ENCODE data around the gene SYNCRIP. TPM values are rescaled to one million over a fixed set of nuclear protein-coding genes. Genes with fewer than 3 reads are reported as not detected.

Gene SYNCRIP
- total RNA-seq, 5 donors from 2014 or later (not counting 1 experiment from before 2014, with no cell fraction given), result 73.5 to 85.1 (median 80.5) TPM

- Mint-ChIP-seq H3K27ac (no peak overlapping the region), H3K27me3 (no peaks in the 10 kb centered on the region), H3K4me1 (peaks cover 0 to 3% (median under 1%) of the 10 kb centered on the region in 3 donors), H3K4me3 (no peak overlapping the region), H3K9me3 (no peaks in the 10 kb centered on the region), H3K36me3 (no peaks in the 10 kb centered on the region)
- no peak overlapping the region for H3K27ac ChIP-seq (ENCODE audit: low read length)
- ATAC-seq (replicated peaks in 1 of 4) (no peak), DNase-seq (no peak)
- H3K27me3 ChIP-seq (replicated peaks in 1 of 2; ENCODE audit: control insufficient read depth in 2 of 2, extremely low read depth in 1 of 2, insufficient read depth in 2 of 2, low read length in 1 of 2), result no peaks in the 10 kb centered on the region
- no CpG with 5 or more reads among the region's 1 CpG for WGBS (ENCODE audit: insufficient coverage)
- CTCF ChIA-PET, result interaction anchor here in 1 of 2 donors (0.6 kb wide), 1 partner anchor 38 kb away, joined by 4 read pairs; no protein-coding TSS in a partner anchor
- no peak overlapping the region for H3K4me3 ChIP-seq (ENCODE audit: control insufficient read depth in 1 of 2, extremely low read depth in 1 of 2, low read length in 1 of 2)
- no peaks in the 10 kb centered on the region for H3K9me3 ChIP-seq
- H3K36me3 ChIP-seq (ENCODE audit: control insufficient read depth in 2 of 2, extremely low read depth in 1 of 2, insufficient read depth in 1 of 2, low read length in 1 of 2), result no peaks in the 10 kb centered on the region
- POLR2A ChIA-PET, result interaction anchor here (0.8 to 1.3 kb wide), 2 partner anchors 27 to 28 kb away, joined by 3 to 4 read pairs; no protein-coding TSS in a partner anchor
- H3K4me1 ChIP-seq (ENCODE audit: control insufficient read depth in 1 of 2, extremely low read depth in 1 of 2, insufficient read depth in 2 of 2, low read length in 2 of 2), result no peaks in the 10 kb centered on the region
These were observed 7.9 kb upstream of the SYNCRIP start for GRCh38 chr6:85650606-85651005.

- peak overlapping the region; percentile 87 to 88 (median 88) for H3K4me3 Mint-ChIP-seq
- H3K27ac ChIP-seq (ENCODE audit: low read length), result peak overlapping the region; percentile 90
- H3K27ac Mint-ChIP-seq, result peak overlapping the region; percentile 95 to 96
- no peaks in the 10 kb centered on the region for H3K27me3 Mint-ChIP-seq
- CTCF ChIA-PET, result interaction anchor here (0.6 to 3.8 kb wide), 8 partner anchors 18 to 50 kb away, joined by 3 to 65 read pairs (median 4); no protein-coding TSS in a partner anchor
- peak overlapping the region; percentile 86 to 100 for H3K4me3 ChIP-seq (ENCODE audit: control insufficient read depth in 1 of 2, extremely low read depth in 1 of 2, low read length in 1 of 2)
- peaks cover 6 to 24% of the 10 kb centered on the region in 2 experiments for H3K4me1 ChIP-seq (ENCODE audit: control insufficient read depth in 1 of 2, extremely low read depth in 1 of 2, insufficient read depth in 2 of 2, low read length in 2 of 2)
- H3K27me3 ChIP-seq (replicated peaks in 1 of 2; ENCODE audit: control insufficient read depth in 2 of 2, extremely low read depth in 1 of 2, insufficient read depth in 2 of 2, low read length in 1 of 2), result no peaks in the 10 kb centered on the region
- peaks cover 34 to 38% (median 37%) of the 10 kb centered on the region in 3 donors for H3K4me1 Mint-ChIP-seq
- WGBS (ENCODE audit: insufficient coverage), result 0% methylated on average over 3 of the region's 5 CpGs
- peaks cover 20% of the 10 kb centered on the region for H3K36me3 Mint-ChIP-seq
- no peaks in the 10 kb centered on the region for H3K9me3 ChIP-seq
- H3K36me3 ChIP-seq (ENCODE audit: control insufficient read depth in 2 of 2, extremely low read depth in 1 of 2, insufficient read depth in 1 of 2, low read length in 1 of 2), result peaks cover 0 to 7% of the 10 kb centered on the region in 2 donors
- DNase-seq, result no peak
- no peak for ATAC-seq (replicated peaks in 1 of 4)
- H3K9me3 Mint-ChIP-seq, result no peaks in the 10 kb centered on the region
- POLR2A ChIA-PET, result interaction anchor here (0.6 to 10.0 kb wide), 10 partner anchors 19 to 1498 kb away, joined by 3 to 441 read pairs (median 6); no protein-coding TSS in a partner anchor
These were observed 1.6 kb upstream of the SYNCRIP start for GRCh38 chr6:85644279-85644762.

GRCh38 chr6:85643537-85644278 lies 1.0 kb upstream of the SYNCRIP start:
- peaks cover 25% of the 10 kb centered on the region for H3K36me3 Mint-ChIP-seq
- H3K4me1 ChIP-seq (ENCODE audit: control insufficient read depth in 1 of 2, extremely low read depth in 1 of 2, insufficient read depth in 2 of 2, low read length in 2 of 2), result peaks cover 11 to 25% of the 10 kb centered on the region in 2 experiments
- no peaks in the 10 kb centered on the region for H3K9me3 Mint-ChIP-seq
- ChIA-PET CTCF (interaction anchor here (0.6 to 3.8 kb wide), 9 partner anchors 17 to 49 kb away, joined by 3 to 65 read pairs (median 4); no protein-coding TSS in a partner anchor), POLR2A (interaction anchor here (0.6 to 10.0 kb wide), 14 partner anchors 20 to 1499 kb away, joined by 3 to 441 read pairs (median 5); partner anchors contain the start of gene SNX14 (in 1 of the 2))
- under 1% methylated on average over 58 of the region's 75 CpGs for WGBS (ENCODE audit: insufficient coverage)
- no peaks in the 10 kb centered on the region for H3K27me3 ChIP-seq (replicated peaks in 1 of 2; ENCODE audit: control insufficient read depth in 2 of 2, extremely low read depth in 1 of 2, insufficient read depth in 2 of 2, low read length in 1 of 2)
- peaks cover 40 to 44% (median 43%) of the 10 kb centered on the region in 3 donors for H3K4me1 Mint-ChIP-seq
- H3K36me3 ChIP-seq (ENCODE audit: control insufficient read depth in 2 of 2, extremely low read depth in 1 of 2, insufficient read depth in 1 of 2, low read length in 1 of 2), result peaks cover 3 to 13% of the 10 kb centered on the region in 2 donors
- no peaks in the 10 kb centered on the region for H3K27me3 Mint-ChIP-seq
- H3K9me3 ChIP-seq, result no peaks in the 10 kb centered on the region
- DNase-seq (peak in 34 of 35 experiments; percentile 31 to 74 (median 54)), ATAC-seq (replicated peaks in 1 of 4) (peak; percentile 35 to 44 (median 40))
- peak overlapping the region; percentile 86 to 100 for H3K4me3 ChIP-seq (ENCODE audit: control insufficient read depth in 1 of 2, extremely low read depth in 1 of 2, low read length in 1 of 2)
- peak overlapping the region; percentile 97 to 99 for H3K27ac Mint-ChIP-seq
- peak overlapping the region; percentile 87 to 93 (median 91) for H3K4me3 Mint-ChIP-seq
- H3K27ac ChIP-seq (ENCODE audit: low read length), result peak overlapping the region; percentile 90

GRCh38 chr6:85641897-85642773 lies 551 bp downstream of the SYNCRIP start:
- peaks cover 12 to 27% of the 10 kb centered on the region in 2 experiments for H3K4me1 ChIP-seq (ENCODE audit: control insufficient read depth in 1 of 2, extremely low read depth in 1 of 2, insufficient read depth in 2 of 2, low read length in 2 of 2)
- Mint-ChIP-seq H3K9me3 (no peaks in the 10 kb centered on the region), H3K27ac (peak overlapping the region; percentile 97 to 99), H3K4me1 (peaks cover 53 to 60% (median 56%) of the 10 kb centered on the region in 3 donors), H3K4me3 (peak overlapping the region; percentile 87 to 93 (median 91)), H3K27me3 (no peaks in the 10 kb centered on the region), H3K36me3 (peaks cover 37% of the 10 kb centered on the region)
- no peaks in the 10 kb centered on the region for H3K27me3 ChIP-seq (replicated peaks in 1 of 2; ENCODE audit: control insufficient read depth in 2 of 2, extremely low read depth in 1 of 2, insufficient read depth in 2 of 2, low read length in 1 of 2)
- ATAC-seq (replicated peaks in 1 of 4) (peak in 3 of 4 experiments; percentile 1 to 2 (median 2)), DNase-seq (peak; percentile 2 to 67 (median 39))
- H3K9me3 ChIP-seq, result no peaks in the 10 kb centered on the region
- H3K27ac ChIP-seq (ENCODE audit: low read length), result peak overlapping the region; percentile 99
- ChIA-PET CTCF (interaction anchor here in 1 of 2 donors (1.2 to 3.8 kb wide), 3 partner anchors 36 to 48 kb away, joined by 3 to 65 read pairs (median 8); partner anchors contain the start of gene SNX14), POLR2A (interaction anchor here (0.5 to 10.0 kb wide), 11 partner anchors 28 to 55 kb away, joined by 3 to 441 read pairs (median 6); partner anchors contain the start of gene SNX14 (in 1 of the 2))
- peaks cover 4 to 24% of the 10 kb centered on the region in 2 donors for H3K36me3 ChIP-seq (ENCODE audit: control insufficient read depth in 2 of 2, extremely low read depth in 1 of 2, insufficient read depth in 1 of 2, low read length in 1 of 2)
- 0% methylated on average over 69 of the region's 85 CpGs for WGBS (ENCODE audit: insufficient coverage)
- peak overlapping the region; percentile 93 to 100 for H3K4me3 ChIP-seq (ENCODE audit: control insufficient read depth in 1 of 2, extremely low read depth in 1 of 2, low read length in 1 of 2)

DNA sequence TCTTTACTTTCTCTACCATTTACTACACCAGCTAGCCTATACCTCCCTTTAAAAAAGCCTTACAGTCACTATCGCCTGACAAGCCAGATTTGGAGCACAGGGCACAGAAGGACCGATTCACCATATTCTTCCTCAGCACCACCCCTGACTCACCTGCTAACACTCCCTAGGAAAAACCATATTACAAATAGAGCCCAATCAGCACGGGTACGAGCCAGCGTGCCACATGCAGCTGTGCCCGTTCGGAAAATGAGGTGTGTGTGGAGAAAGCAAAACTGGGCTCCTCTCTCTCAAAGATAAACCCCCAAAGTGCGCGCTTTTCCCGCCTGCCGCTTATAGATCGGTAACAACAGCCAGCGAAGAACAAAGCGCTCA lies 1.2 kb downstream of the SYNCRIP start:
- Histone ChIP-seq H3K4me1 (ENCODE audit: control insufficient read depth in 1 of 2, extremely low read depth in 1 of 2, insufficient read depth in 2 of 2, low read length in 2 of 2) (peaks cover 12 to 27% of the 10 kb centered on the region in 2 experiments), H3K36me3 (ENCODE audit: control insufficient read depth in 2 of 2, extremely low read depth in 1 of 2, insufficient read depth in 1 of 2, low read length in 1 of 2) (peaks cover 4 to 30% of the 10 kb centered on the region in 2 donors), H3K27ac (ENCODE audit: low read length) (peak overlapping the region; percentile 21), H3K9me3 (no peaks in the 10 kb centered on the region), H3K4me3 (ENCODE audit: control insufficient read depth in 1 of 2, extremely low read depth in 1 of 2, low read length in 1 of 2) (peak overlapping the region; percentile 93 to 100), H3K27me3 (replicated peaks in 1 of 2; ENCODE audit: control insufficient read depth in 2 of 2, extremely low read depth in 1 of 2, insufficient read depth in 2 of 2, low read length in 1 of 2) (no peaks in the 10 kb centered on the region)
- Mint-ChIP-seq H3K9me3 (no peaks in the 10 kb centered on the region), H3K36me3 (peaks cover 41% of the 10 kb centered on the region), H3K27me3 (no peaks in the 10 kb centered on the region), H3K4me3 (peak overlapping the region; percentile 87 to 93 (median 91)), H3K27ac (peak overlapping the region; percentile 79 to 92), H3K4me1 (peaks cover 59 to 60% (median 60%) of the 10 kb centered on the region in 3 donors)
- POLR2A ChIA-PET, result interaction anchor here (1.4 to 10.0 kb wide), 5 partner anchors 25 to 36 kb away, joined by 6 to 441 read pairs (median 29); no protein-coding TSS in a partner anchor
- 1% methylated on average over 6 of the region's 14 CpGs for WGBS (ENCODE audit: insufficient coverage)
- DNase-seq (peak in 2 of 35 experiments; percentile 3 to 4), ATAC-seq (replicated peaks in 1 of 4) (no peak)
- CTCF ChIA-PET, result interaction anchor here in 1 of 2 donors (1.4 to 1.5 kb wide), 2 partner anchors 37 to 46 kb away, joined by 3 to 10 read pairs; no protein-coding TSS in a partner anchor
